GM20431 (cell line): ENCODE measurements around the gene NUP153.

Experiments used
- in situ Hi-C: fragments of 300-500 bp; cut with MseI, MboI; formaldehyde crosslinking; loops from one replicate; pipeline ENCODE4 v1.15.0; 2020; ENCODE audit warnings: low sequenced_read_pairs; ENCODE audit not compliant: unreplicated experiment

Gene NUP153

GRCh38 chr6:17621003-17621402, 85.7 kb downstream of the NUP153 start:
- in situ Hi-C loops = no loop called here

- in situ Hi-C loops = no loop called here
Observed at GRCh38 chr6:17615794-17616193, 90.9 kb downstream of the NUP153 start.

- in situ Hi-C loops = no loop called here
Observed at GRCh38 chr6:17612048-17612447, 94.7 kb downstream of the NUP153 start.

- in situ Hi-C loops = no loop called here
Observed at GRCh38 chr6:17610835-17611234, 95.9 kb downstream of the NUP153 start.

- in situ Hi-C loops = no loop called here
Observed at GRCh38 chr6:17606606-17607005, 100.1 kb downstream of the NUP153 start.

GRCh38 chr6:17602888-17603287, 103.8 kb downstream of the NUP153 start:
- in situ Hi-C loops = no loop called here

- in situ Hi-C loops = no loop called here
Observed at GRCh38 chr6:17601386-17601703, 105.4 kb downstream of the NUP153 start.

- in situ Hi-C loops = no loop called here
Observed at GRCh38 chr6:17600527-17601385, 106.0 kb downstream of the NUP153 start.

GRCh38 chr6:17599877-17600526, 106.7 kb downstream of the NUP153 start, which contains the start of gene FAM8A1:
TSS of gene FAM8A1 (plus strand) at chr6:17600302. CDS start at chr6:17600410, 108 bp downstream.
- in situ Hi-C loops = loop anchor here (25.0 kb wide), 1 partner anchor 438 kb away; no protein-coding TSS in a partner anchor

GRCh38 chr6:17596085-17596484, 110.6 kb downstream of the NUP153 start:
- in situ Hi-C loops = loop anchor here (25.0 kb wide), 1 partner anchor 434 kb away; no protein-coding TSS in a partner anchor

GRCh38 chr6:17593246-17593645, 113.5 kb downstream of the NUP153 start:
- in situ Hi-C loops = loop anchor here (25.0 kb wide), 1 partner anchor 431 kb away; no protein-coding TSS in a partner anchor

- in situ Hi-C loops = loop anchor here (25.0 kb wide), 1 partner anchor 429 kb away; no protein-coding TSS in a partner anchor
Observed at GRCh38 chr6:17591287-17591686, 115.4 kb downstream of the NUP153 start.

- in situ Hi-C loops = loop anchor here (10.0 to 25.0 kb wide), 2 partner anchors 215 to 427 kb away; no protein-coding TSS in a partner anchor
Observed at GRCh38 chr6:17589406-17590096, 117.2 kb downstream of the NUP153 start.

GRCh38 chr6:17588011-17588410, 118.7 kb downstream of the NUP153 start:
- in situ Hi-C loops = loop anchor here (10.0 to 25.0 kb wide), 2 partner anchors 217 to 426 kb away; no protein-coding TSS in a partner anchor

- in situ Hi-C loops = loop anchor here (10.0 to 25.0 kb wide), 2 partner anchors 218 to 424 kb away; no protein-coding TSS in a partner anchor
Observed at GRCh38 chr6:17586623-17587022, 120.1 kb downstream of the NUP153 start.

- in situ Hi-C loops = loop anchor here (10.0 to 25.0 kb wide), 2 partner anchors 219 to 424 kb away; no protein-coding TSS in a partner anchor
Observed at GRCh38 chr6:17585766-17586490, 120.8 kb downstream of the NUP153 start.

- in situ Hi-C loops = loop anchor here (10.0 to 25.0 kb wide), 2 partner anchors 220 to 422 kb away; no protein-coding TSS in a partner anchor
Observed at GRCh38 chr6:17584241-17584803, 122.4 kb downstream of the NUP153 start.

- in situ Hi-C loops = loop anchor here (10.0 to 25.0 kb wide), 2 partner anchors 221 to 422 kb away; no protein-coding TSS in a partner anchor
Observed at GRCh38 chr6:17583811-17584210, 122.9 kb downstream of the NUP153 start.

GRCh38 chr6:17581282-17581681, 125.4 kb downstream of the NUP153 start:
- in situ Hi-C loops = loop anchor here (10.0 to 25.0 kb wide), 2 partner anchors 224 to 419 kb away; no protein-coding TSS in a partner anchor
